ENCODE data around the gene MAPRE3. TPM values are rescaled to one million over a fixed set of nuclear protein-coding genes. Genes with fewer than 3 reads are reported as not detected.

Gene MAPRE3
- total RNA-seq, 2 donors from 2014 or later: 12.0 to 28.9 TPM

DNA sequence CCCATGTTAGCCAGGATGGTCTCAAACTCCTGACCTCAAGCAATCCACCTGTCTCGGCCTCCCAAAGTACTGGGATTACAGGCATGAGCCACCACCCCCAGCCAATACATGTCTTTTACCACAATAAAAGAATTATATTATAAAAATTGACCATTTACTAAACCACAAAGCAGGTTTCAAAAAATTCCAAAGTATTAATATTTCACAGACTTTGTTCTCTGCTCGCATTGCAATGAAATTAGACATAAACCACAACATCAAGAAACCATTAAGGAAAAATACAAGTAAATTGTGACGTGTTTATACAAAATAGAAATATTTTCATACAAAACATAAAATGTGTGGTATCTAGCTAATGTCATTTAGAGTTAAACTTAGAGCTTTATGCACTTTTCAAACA is 13.4 kb upstream of the MAPRE3 start:
- Histone ChIP-seq H3K36me3 (no peaks in the 10 kb centered on the region), H3K27ac (no peak overlapping the region), H3K27me3 (replicated peaks; ENCODE audit: insufficient read depth) (peaks cover 11% of the 10 kb centered on the region), H3K4me1 (replicated peaks) (no peaks in the 10 kb centered on the region), H3K4me3 (no peak overlapping the region), H3K9me3 (no peaks in the 10 kb centered on the region)
- 77% methylated on average over 3 of the region's 3 CpGs for WGBS
- no peak for DNase-seq (ENCODE audit: low spot score)
- TF ChIP-seq POLR2A (IDR thresholded peaks at IDR 0.05) (no peak), POLR2AphosphoS5 (IDR thresholded peaks at IDR 0.05) (no peak), CTCF (IDR thresholded peaks at IDR 0.05) (no peak)
- intact Hi-C loops (cut with DNase I): no loop called here

GRCh38 chr2:26957534-26957933 is 12.9 kb upstream of the MAPRE3 start:
- no peak for DNase-seq (ENCODE audit: low spot score)
- Histone ChIP-seq H3K9me3 (no peaks in the 10 kb centered on the region), H3K27ac (no peak overlapping the region), H3K36me3 (no peaks in the 10 kb centered on the region), H3K4me3 (no peak overlapping the region), H3K4me1 (replicated peaks) (no peaks in the 10 kb centered on the region), H3K27me3 (replicated peaks; ENCODE audit: insufficient read depth) (peaks cover 11% of the 10 kb centered on the region)
- WGBS: 51% methylated on average over 3 of the region's 3 CpGs
- TF ChIP-seq CTCF (IDR thresholded peaks at IDR 0.05) (no peak), POLR2AphosphoS5 (IDR thresholded peaks at IDR 0.05) (no peak)
- intact Hi-C loops (cut with DNase I): no loop called here

- WGBS: 89% methylated on average over 2 of the region's 2 CpGs
- peaks cover 8% of the 10 kb centered on the region for H3K27me3 ChIP-seq (replicated peaks; ENCODE audit: insufficient read depth)
- no peaks in the 10 kb centered on the region for H3K4me1 ChIP-seq (replicated peaks)
- intact Hi-C loops (cut with DNase I): no loop called here
- no peaks in the 10 kb centered on the region for H3K36me3 ChIP-seq
- no peaks in the 10 kb centered on the region for H3K9me3 ChIP-seq
- TF ChIP-seq POLR2AphosphoS5 (IDR thresholded peaks at IDR 0.05): no peak
- no peak for TF ChIP-seq CTCF (IDR thresholded peaks at IDR 0.05)
- no peak for TF ChIP-seq POLR2A (IDR thresholded peaks at IDR 0.05)
- H3K27ac ChIP-seq: no peak overlapping the region
- DNase-seq (ENCODE audit: low spot score): no peak
- no peak overlapping the region for H3K4me3 ChIP-seq
Observed at GRCh38 chr2:26959331-26959730, 11.1 kb upstream of the MAPRE3 start.

- WGBS: 50% methylated on average over 3 of the region's 3 CpGs
- no peaks in the 10 kb centered on the region for H3K4me1 ChIP-seq (replicated peaks)
- TF ChIP-seq POLR2A (IDR thresholded peaks at IDR 0.05) (no peak), CTCF (IDR thresholded peaks at IDR 0.05) (no peak), POLR2AphosphoS5 (IDR thresholded peaks at IDR 0.05) (no peak)
Observed at GRCh38 chr2:26964446-26965130, 5.8 kb upstream of the MAPRE3 start.

GRCh38 chr2:26968001-26968400 is 2.4 kb upstream of the MAPRE3 start:
- 68% methylated on average over 3 of the region's 3 CpGs for WGBS
- no peak for TF ChIP-seq POLR2AphosphoS5 (IDR thresholded peaks at IDR 0.05)
- TF ChIP-seq CTCF (IDR thresholded peaks at IDR 0.05): no peak
- no peak for TF ChIP-seq POLR2A (IDR thresholded peaks at IDR 0.05)
- Histone ChIP-seq H3K4me3 (no peak overlapping the region), H3K4me1 (replicated peaks) (no peaks in the 10 kb centered on the region), H3K27me3 (replicated peaks; ENCODE audit: insufficient read depth) (no peaks in the 10 kb centered on the region), H3K27ac (no peak overlapping the region), H3K9me3 (no peaks in the 10 kb centered on the region), H3K36me3 (no peaks in the 10 kb centered on the region)
- DNase-seq (ENCODE audit: low spot score): no peak
- intact Hi-C loops (cut with DNase I): loop anchor here (10.0 kb wide), 1 partner anchor 317 kb away; the partner anchor contains the start of gene TRIM54

More at GRCh38 chr2:26964446-26965130, 5.8 kb upstream of the MAPRE3 start:
- Histone ChIP-seq H3K4me3 (no peak overlapping the region), H3K36me3 (no peaks in the 10 kb centered on the region), H3K9me3 (no peaks in the 10 kb centered on the region), H3K27me3 (replicated peaks; ENCODE audit: insufficient read depth) (peaks cover 2% of the 10 kb centered on the region), H3K27ac (no peak overlapping the region)
- intact Hi-C loops (cut with DNase I): loop anchor here (5.0 to 10.0 kb wide), 2 partner anchors 123 to 320 kb away; partner anchors contain the start of genes KHK and TRIM54
- no peak for DNase-seq (ENCODE audit: low spot score)
